ENCODE data around the gene RNF126.
"Not testable (repeated sequence)": the region's sequence is repeated elsewhere in the genome, so short reads cannot be mapped to it uniquely, and the experiment has no call there.

Gene RNF126

GRCh38 chr19:662962-663681 is at the start of gene RNF126:
Gene RNF126, minus strand, starts transcription at chr19:663214. Its CDS starts 93 bp downstream, at chr19:663121.
- DNase-seq = peak; percentile 49

- no peak for DNase-seq
These were observed 48.2 kb upstream of the RNF126 start for GRCh38 chr19:711254-711653.

- DNase-seq = no peak
These were observed 47.8 kb upstream of the RNF126 start for GRCh38 chr19:710767-711166.

GRCh38 chr19:709965-710571 is 47.1 kb upstream of the RNF126 start:
- no peak for DNase-seq

- no peak for DNase-seq
These were observed 46.4 kb upstream of the RNF126 start for GRCh38 chr19:709196-709964.

GRCh38 chr19:708154-709143 is 45.4 kb upstream of the RNF126 start, which contains the start of gene PALM:
Gene PALM, plus strand, starts transcription at chr19:708935. Its CDS starts 212 bp downstream, at chr19:709147.
- DNase-seq = no peak

- no peak for DNase-seq
These were observed 41.4 kb upstream of the RNF126 start for GRCh38 chr19:704447-704741.

- DNase-seq = no peak
These were observed 40.8 kb upstream of the RNF126 start for GRCh38 chr19:703651-704446.

GRCh38 chr19:703329-703650 is 40.3 kb upstream of the RNF126 start:
- no peak for DNase-seq

- not testable (repeated sequence) for DNase-seq
These were observed 39.8 kb upstream of the RNF126 start for GRCh38 chr19:702847-703246.

GRCh38 chr19:699885-700284 is 36.9 kb upstream of the RNF126 start:
- DNase-seq = not testable (repeated sequence)

GRCh38 chr19:698529-698928 is 35.5 kb upstream of the RNF126 start:
- DNase-seq = not testable (repeated sequence)

GRCh38 chr19:695352-695949 is 32.4 kb upstream of the RNF126 start, which contains the start of gene PRSS57:
Gene PRSS57, minus strand, starts transcription at chr19:695452. Its CDS starts 22 bp downstream, at chr19:695430.
- no peak for DNase-seq

- DNase-seq = no peak
These were observed 31.7 kb upstream of the RNF126 start for GRCh38 chr19:694481-695351.

GRCh38 chr19:690203-690602 is 27.2 kb upstream of the RNF126 start:
- DNase-seq = no peak

GRCh38 chr19:688992-689391 is 26.0 kb upstream of the RNF126 start:
- no peak for DNase-seq

- DNase-seq = no peak
These were observed 25.2 kb upstream of the RNF126 start for GRCh38 chr19:688214-688613.

GRCh38 chr19:687569-688166 is 24.7 kb upstream of the RNF126 start:
- no peak for DNase-seq

GRCh38 chr19:686589-687297 is 23.7 kb upstream of the RNF126 start:
- no peak for DNase-seq
